ENCODE data around the gene KCNQ1.
A peak's percentile ranks its signal among the peaks of the same experiment; 100 is the strongest.

The KCNQ1 gene

GRCh38 chr11:2687223-2687530, 242.4 kb downstream of the KCNQ1 start:
- no peaks in the 10 kb centered on the region for H3K4me1 Mint-ChIP-seq (ENCODE audit: low read depth)
- no peak overlapping the region for H3K27ac Mint-ChIP-seq
- no peaks in the 10 kb centered on the region for H3K9me3 Mint-ChIP-seq
- no peaks in the 10 kb centered on the region for H3K36me3 Mint-ChIP-seq (ENCODE audit: low read depth)
- H3K4me3 Mint-ChIP-seq, result no peak overlapping the region
- H3K27me3 Mint-ChIP-seq, result no peaks in the 10 kb centered on the region

GRCh38 chr11:2687782-2688191, 243.0 kb downstream of the KCNQ1 start:
- H3K4me1 Mint-ChIP-seq (ENCODE audit: low read depth), result no peaks in the 10 kb centered on the region
- no peaks in the 10 kb centered on the region for H3K27me3 Mint-ChIP-seq
- H3K27ac Mint-ChIP-seq, result no peak overlapping the region
- H3K9me3 Mint-ChIP-seq, result no peaks in the 10 kb centered on the region
- no peak overlapping the region for H3K4me3 Mint-ChIP-seq
- no peaks in the 10 kb centered on the region for H3K36me3 Mint-ChIP-seq (ENCODE audit: low read depth)

GRCh38 chr11:2688381-2689231, 243.8 kb downstream of the KCNQ1 start:
- no peaks in the 10 kb centered on the region for H3K27me3 Mint-ChIP-seq
- H3K9me3 Mint-ChIP-seq, result no peaks in the 10 kb centered on the region
- no peak overlapping the region for H3K27ac Mint-ChIP-seq
- H3K36me3 Mint-ChIP-seq (ENCODE audit: low read depth), result no peaks in the 10 kb centered on the region
- H3K4me3 Mint-ChIP-seq, result no peak overlapping the region
- H3K4me1 Mint-ChIP-seq (ENCODE audit: low read depth), result no peaks in the 10 kb centered on the region

DNA sequence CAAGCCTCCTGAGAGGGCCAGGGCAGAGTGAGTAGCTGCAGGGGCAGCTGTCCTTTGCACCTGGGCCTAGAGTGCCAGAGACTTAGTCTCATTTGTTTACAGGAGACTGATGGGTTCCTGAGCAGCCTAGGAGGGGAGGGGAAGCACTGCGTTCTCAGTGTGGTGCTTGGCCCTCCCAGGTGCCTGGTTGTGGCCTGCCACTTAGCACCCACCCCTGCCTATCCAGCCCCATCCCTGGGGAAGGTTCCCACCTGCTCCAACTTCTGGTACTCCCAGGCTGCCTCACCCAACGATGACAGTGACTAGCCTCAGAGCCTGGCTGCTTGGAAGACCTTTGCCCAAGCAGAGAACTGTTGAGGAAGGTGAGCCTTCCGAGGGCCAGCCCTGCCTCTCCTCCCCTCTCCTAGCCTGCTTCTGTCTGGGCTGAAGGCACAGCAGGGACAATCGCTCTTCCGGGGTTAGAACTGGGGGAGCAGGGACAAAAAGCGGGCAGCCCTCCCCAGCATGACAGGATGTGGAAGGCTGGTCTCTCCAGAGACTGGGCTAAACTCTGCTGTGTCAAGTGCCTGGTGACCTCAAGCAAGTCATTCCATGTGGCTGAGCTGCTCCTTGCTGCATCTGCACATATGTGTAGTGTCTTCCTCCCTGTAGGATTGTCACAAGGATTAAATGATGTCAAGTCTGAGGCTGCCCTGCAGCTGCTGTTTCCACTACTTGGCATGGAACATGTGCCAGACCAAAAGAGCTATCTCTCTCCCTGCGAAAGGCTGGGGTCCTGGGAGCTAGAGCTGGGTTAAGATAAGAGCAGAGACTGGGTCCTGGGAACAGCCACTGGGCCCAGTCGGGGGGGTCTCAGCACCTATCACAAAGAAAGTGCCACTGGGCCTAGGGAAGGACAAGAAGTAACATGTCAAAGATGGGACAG, 245.1 kb downstream of the KCNQ1 start:
- Mint-ChIP-seq H3K4me1 (ENCODE audit: low read depth) (peaks cover 8% of the 10 kb centered on the region), H3K36me3 (ENCODE audit: low read depth) (no peaks in the 10 kb centered on the region), H3K27ac (no peak overlapping the region), H3K9me3 (no peaks in the 10 kb centered on the region), H3K27me3 (no peaks in the 10 kb centered on the region), H3K4me3 (no peak overlapping the region)

DNA sequence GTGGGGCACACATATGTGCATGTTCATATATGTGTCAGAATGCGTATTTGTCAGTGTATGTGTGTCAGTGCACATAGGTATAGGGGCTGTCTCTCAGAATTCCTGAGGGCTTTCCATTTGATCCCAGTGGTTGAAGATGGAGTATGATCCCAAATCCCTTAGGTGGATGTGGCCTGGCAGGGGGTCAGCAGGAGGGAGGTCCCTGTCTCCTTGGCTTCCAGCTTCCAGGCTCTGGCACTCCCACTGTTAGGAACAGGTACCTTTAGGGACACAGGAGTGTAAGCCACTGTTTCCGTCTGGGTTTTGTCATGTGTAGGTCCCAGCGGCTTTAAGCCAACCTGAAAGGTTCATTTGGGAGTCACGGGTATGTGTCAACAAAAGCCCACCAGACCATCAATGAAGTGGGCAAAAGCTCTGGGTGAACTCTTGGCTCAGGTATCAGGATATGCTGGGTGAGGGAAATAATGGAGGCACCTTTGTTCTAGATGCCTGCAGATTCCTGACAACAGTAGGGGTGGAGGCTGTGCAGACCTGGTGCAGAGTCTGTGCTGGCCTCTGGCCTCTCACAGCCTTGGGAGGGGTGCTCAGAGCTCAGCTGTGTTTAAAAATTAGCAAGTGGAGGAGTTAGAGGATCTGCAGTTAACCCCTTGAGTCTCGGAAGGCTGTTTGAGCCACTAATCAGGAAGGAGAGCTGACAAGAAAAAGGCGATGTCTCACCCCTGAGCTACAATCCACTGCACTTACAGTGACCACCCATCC, 246.0 kb downstream of the KCNQ1 start:
- Mint-ChIP-seq H3K36me3 (ENCODE audit: low read depth) (no peaks in the 10 kb centered on the region), H3K4me1 (ENCODE audit: low read depth) (peaks cover 8% of the 10 kb centered on the region), H3K4me3 (no peak overlapping the region), H3K27me3 (no peaks in the 10 kb centered on the region), H3K9me3 (no peaks in the 10 kb centered on the region), H3K27ac (no peak overlapping the region)

- no peak overlapping the region for H3K27ac Mint-ChIP-seq
- no peaks in the 10 kb centered on the region for H3K27me3 Mint-ChIP-seq
- no peak overlapping the region for H3K4me3 Mint-ChIP-seq
- no peaks in the 10 kb centered on the region for H3K9me3 Mint-ChIP-seq
- peaks cover 8% of the 10 kb centered on the region for H3K4me1 Mint-ChIP-seq (ENCODE audit: low read depth)
- peaks cover under 1% of the 10 kb centered on the region for H3K36me3 Mint-ChIP-seq (ENCODE audit: low read depth)
These were observed 246.6 kb downstream of the KCNQ1 start for GRCh38 chr11:2691355-2691761.

DNA sequence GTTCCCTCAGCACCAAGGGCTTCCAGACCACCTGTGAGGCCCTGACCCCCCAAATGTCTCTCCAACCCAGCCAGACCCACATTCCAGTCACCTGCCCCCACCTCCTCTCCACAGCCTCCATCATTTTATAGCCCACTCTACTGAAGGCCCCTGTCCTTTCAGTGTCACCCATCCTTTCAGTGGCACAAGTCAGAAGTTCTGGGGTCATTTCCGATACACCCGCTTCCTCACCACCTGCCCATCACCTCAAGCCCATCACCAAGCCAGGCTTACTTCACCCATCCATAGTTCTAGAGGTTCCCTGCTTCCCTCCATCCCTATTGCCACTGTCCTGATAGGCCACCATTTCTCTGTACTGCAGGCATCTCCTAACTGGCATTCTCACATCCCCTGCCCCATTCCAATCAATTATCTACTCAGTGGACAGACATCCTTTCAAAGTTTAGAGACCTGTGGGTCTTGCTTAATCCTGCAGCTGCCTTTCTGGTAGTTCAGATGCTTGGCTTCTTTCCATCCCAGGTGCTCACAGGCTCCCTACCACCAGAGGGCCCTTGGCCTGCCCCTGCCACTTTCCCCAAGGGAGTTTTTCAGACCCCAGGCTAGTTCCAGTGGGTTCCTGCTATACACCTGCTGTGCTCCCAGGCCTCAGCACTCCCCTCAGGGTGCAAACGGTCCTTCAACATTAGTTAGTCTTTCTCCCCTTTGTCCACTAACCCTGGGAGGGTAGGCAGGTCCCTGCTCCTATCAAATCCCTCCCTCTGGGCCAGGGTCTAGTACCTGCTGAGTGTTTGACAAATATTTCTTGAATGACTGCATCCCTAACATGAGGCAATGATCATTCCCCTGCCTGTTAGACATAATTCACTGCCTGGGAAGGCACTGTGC, 247.4 kb downstream of the KCNQ1 start:
- no peaks in the 10 kb centered on the region for H3K9me3 Mint-ChIP-seq
- H3K27me3 Mint-ChIP-seq, result no peaks in the 10 kb centered on the region
- peaks cover 8% of the 10 kb centered on the region for H3K4me1 Mint-ChIP-seq (ENCODE audit: low read depth)
- H3K4me3 Mint-ChIP-seq, result no peak overlapping the region
- H3K27ac Mint-ChIP-seq, result no peak overlapping the region
- peaks cover 5% of the 10 kb centered on the region for H3K36me3 Mint-ChIP-seq (ENCODE audit: low read depth)

GRCh38 chr11:2693271-2694261, 248.8 kb downstream of the KCNQ1 start:
- Mint-ChIP-seq H3K27ac (no peak overlapping the region), H3K4me3 (no peak overlapping the region), H3K27me3 (no peaks in the 10 kb centered on the region), H3K9me3 (no peaks in the 10 kb centered on the region), H3K4me1 (ENCODE audit: low read depth) (peaks cover 11% of the 10 kb centered on the region), H3K36me3 (ENCODE audit: low read depth) (peaks cover 5% of the 10 kb centered on the region)

DNA sequence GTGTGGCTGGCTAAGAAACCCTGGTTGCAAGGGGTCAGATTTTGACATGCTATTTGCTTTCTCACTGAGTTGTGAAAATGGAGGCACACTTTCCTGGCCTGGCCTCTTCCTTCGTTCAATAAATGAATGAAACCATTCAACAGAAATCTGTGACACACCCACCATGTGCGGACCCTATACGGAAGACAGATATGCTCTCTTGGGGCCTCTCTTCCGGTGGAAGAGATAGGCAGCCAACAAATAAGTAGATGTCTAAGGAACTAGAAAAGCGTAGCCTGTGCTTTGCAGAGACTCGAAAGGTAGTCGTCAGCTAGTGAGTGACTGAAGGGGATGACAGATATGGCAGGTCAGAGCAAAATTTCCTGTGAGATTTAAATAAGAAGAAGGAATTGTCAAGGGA, 249.7 kb downstream of the KCNQ1 start:
- H3K36me3 Mint-ChIP-seq (ENCODE audit: low read depth), result peaks cover 5% of the 10 kb centered on the region
- H3K9me3 Mint-ChIP-seq, result no peaks in the 10 kb centered on the region
- H3K27me3 Mint-ChIP-seq, result no peaks in the 10 kb centered on the region
- H3K27ac Mint-ChIP-seq, result no peak overlapping the region
- peaks cover 17% of the 10 kb centered on the region for H3K4me1 Mint-ChIP-seq (ENCODE audit: low read depth)
- H3K4me3 Mint-ChIP-seq, result no peak overlapping the region

GRCh38 chr11:2694995-2695939, 250.5 kb downstream of the KCNQ1 start:
- Mint-ChIP-seq H3K9me3 (no peaks in the 10 kb centered on the region), H3K27me3 (no peaks in the 10 kb centered on the region), H3K4me3 (no peak overlapping the region), H3K27ac (no peak overlapping the region), H3K4me1 (ENCODE audit: low read depth) (peaks cover 17% of the 10 kb centered on the region), H3K36me3 (ENCODE audit: low read depth) (peaks cover 5% of the 10 kb centered on the region)

DNA sequence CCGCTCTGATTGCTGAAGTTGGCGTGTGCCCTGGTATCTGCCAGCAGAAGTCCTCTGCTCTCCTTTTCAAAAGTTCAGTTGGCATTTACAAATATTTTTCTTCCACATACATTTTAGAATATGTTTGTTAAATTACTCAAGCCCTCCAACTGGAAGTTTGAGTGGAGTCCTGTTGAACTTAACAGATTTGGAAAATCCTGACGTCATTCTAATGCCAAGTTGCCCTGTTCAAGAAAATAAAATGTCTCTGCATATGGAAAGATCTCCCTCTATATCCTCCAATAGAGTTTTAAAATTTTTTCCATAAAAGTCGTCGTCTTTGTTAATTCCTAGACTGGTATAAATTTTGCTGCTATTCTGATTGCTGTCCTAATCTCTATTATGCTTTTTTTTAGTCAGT, 251.6 kb downstream of the KCNQ1 start:
- Mint-ChIP-seq H3K4me3 (no peak overlapping the region), H3K27me3 (no peaks in the 10 kb centered on the region), H3K27ac (no peak overlapping the region), H3K9me3 (no peaks in the 10 kb centered on the region), H3K36me3 (ENCODE audit: low read depth) (peaks cover 5% of the 10 kb centered on the region), H3K4me1 (ENCODE audit: low read depth) (peaks cover 17% of the 10 kb centered on the region)

DNA sequence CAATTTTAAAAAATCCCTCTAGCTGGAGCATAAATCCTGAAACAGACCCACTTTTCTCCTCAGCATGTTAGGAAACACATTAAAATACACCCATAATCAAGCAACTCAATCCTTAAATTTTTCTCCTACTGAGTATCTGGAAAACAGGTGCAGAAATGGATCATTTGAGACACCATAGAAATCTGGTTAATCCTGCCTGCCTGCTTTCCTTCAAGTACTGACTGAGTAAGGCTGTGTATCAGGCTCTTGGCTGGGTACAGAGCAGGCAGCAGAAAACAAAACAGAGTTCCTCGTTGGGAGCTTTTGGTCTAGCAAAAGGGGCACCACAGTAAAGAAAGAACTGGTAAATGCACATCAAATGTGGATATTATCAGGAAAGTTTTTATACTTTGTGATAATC, 253.1 kb downstream of the KCNQ1 start:
- Mint-ChIP-seq H3K27ac (no peak overlapping the region), H3K27me3 (no peaks in the 10 kb centered on the region), H3K4me1 (ENCODE audit: low read depth) (peaks cover 17% of the 10 kb centered on the region), H3K9me3 (no peaks in the 10 kb centered on the region), H3K4me3 (peak overlapping the region; percentile 82), H3K36me3 (ENCODE audit: low read depth) (peaks cover 5% of the 10 kb centered on the region)

Data from stimulated activated naive CD8-positive, alpha-beta T cell treated with anti-CD3 and anti-CD28 coated beads, Interleukin-15, Interleukin-2, amounts not matched to agents 100 ng/mL and 50 ng/mL, for 24 hours (primary cell).